ENCODE data around the gene LCP2. TPM values are rescaled to one million over a fixed set of nuclear protein-coding genes. Genes with fewer than 3 reads are reported as not detected.

Gene LCP2
- total RNA-seq, 2 donors from 2014 or later = 10.6 to 12.3 TPM

GRCh38 chr5:170283296-170283695 is 14.3 kb downstream of the LCP2 start:
- ATAC-seq (no peak), DNase-seq (no peak)
- intact Hi-C loops (cut with DNase I) = no loop called here

- intact Hi-C loops (cut with DNase I) = no loop called here
- no peak for DNase-seq
These were observed 17.5 kb downstream of the LCP2 start for GRCh38 chr5:170280011-170280493.

GRCh38 chr5:170279459-170279817 is 18.1 kb downstream of the LCP2 start:
- ATAC-seq = no peak
- intact Hi-C loops (cut with DNase I) = no loop called here
- no peak for DNase-seq

More at GRCh38 chr5:170280011-170280493, 17.5 kb downstream of the LCP2 start:
- ATAC-seq = no peak

- intact Hi-C loops (cut with DNase I) = no loop called here
- DNase-seq (peak; percentile 50), ATAC-seq (peak; percentile 61 to 77)
These were observed 18.7 kb downstream of the LCP2 start for GRCh38 chr5:170278611-170279458.

- no peak for ATAC-seq
- no peak for DNase-seq
- intact Hi-C loops (cut with DNase I) = no loop called here
These were observed 19.7 kb downstream of the LCP2 start for GRCh38 chr5:170277867-170278281.

GRCh38 chr5:170276140-170276539 is 21.4 kb downstream of the LCP2 start:
- intact Hi-C loops (cut with DNase I) = no loop called here
- ATAC-seq = no peak

GRCh38 chr5:170275376-170275994 is 22.1 kb downstream of the LCP2 start:
- no peak for ATAC-seq
- intact Hi-C loops (cut with DNase I) = no loop called here
- no peak for DNase-seq

More at GRCh38 chr5:170276140-170276539, 21.4 kb downstream of the LCP2 start:
- no peak for DNase-seq

- intact Hi-C loops (cut with DNase I) = no loop called here
- ATAC-seq = no peak
- DNase-seq = no peak
These were observed 23.4 kb downstream of the LCP2 start for GRCh38 chr5:170273968-170274710.

- ATAC-seq = no peak
- DNase-seq = no peak
- intact Hi-C loops (cut with DNase I) = no loop called here
These were observed 27.1 kb downstream of the LCP2 start for GRCh38 chr5:170270293-170271069.

- intact Hi-C loops (cut with DNase I) = loop anchor here (2.0 to 10.0 kb wide), 5 partner anchors 42 to 153 kb away; no protein-coding TSS in a partner anchor
- DNase-seq (no peak), ATAC-seq (peak in 1 of 2 donors; percentile 40)
These were observed 28.0 kb downstream of the LCP2 start for GRCh38 chr5:170269579-170269978.

GRCh38 chr5:170268884-170269283 is 28.7 kb downstream of the LCP2 start:
- intact Hi-C loops (cut with DNase I) = loop anchor here (2.0 to 10.0 kb wide), 5 partner anchors 42 to 153 kb away; no protein-coding TSS in a partner anchor
- DNase-seq (no peak), ATAC-seq (peak; percentile 38 to 74)

GRCh38 chr5:170268153-170268689 is 29.4 kb downstream of the LCP2 start:
- DNase-seq (no peak), ATAC-seq (no peak)
- intact Hi-C loops (cut with DNase I) = loop anchor here (2.0 to 10.0 kb wide), 5 partner anchors 41 to 154 kb away; no protein-coding TSS in a partner anchor

GRCh38 chr5:170267431-170268152 is 30.0 kb downstream of the LCP2 start:
- intact Hi-C loops (cut with DNase I) = loop anchor here (2.0 to 10.0 kb wide), 5 partner anchors 40 to 155 kb away; no protein-coding TSS in a partner anchor
- DNase-seq (peak; percentile 78), ATAC-seq (peak; percentile 71 to 77)

GRCh38 chr5:170266570-170267381 is 30.8 kb downstream of the LCP2 start:
- DNase-seq (no peak), ATAC-seq (no peak)
- intact Hi-C loops (cut with DNase I) = loop anchor here (5.0 to 10.0 kb wide), 4 partner anchors 39 to 156 kb away; no protein-coding TSS in a partner anchor

GRCh38 chr5:170265522-170265921 is 32.1 kb downstream of the LCP2 start:
- DNase-seq (peak; percentile 28), ATAC-seq (peak; percentile 61 to 76)

GRCh38 chr5:170263906-170264305 is 33.7 kb downstream of the LCP2 start:
- DNase-seq = no peak
- intact Hi-C loops (cut with DNase I) = loop anchor here in 1 of 2 donors (10.0 kb wide), 1 partner anchor 81 kb away; no protein-coding TSS in a partner anchor
- no peak for ATAC-seq

More at GRCh38 chr5:170265522-170265921, 32.1 kb downstream of the LCP2 start:
- intact Hi-C loops (cut with DNase I) = loop anchor here (5.0 to 10.0 kb wide), 4 partner anchors 38 to 157 kb away; no protein-coding TSS in a partner anchor
